Astrocyte of the hippocampus (primary cell): ENCODE data around the gene ADGRG4.

Experiments used
- DNase-seq: peaks from one replicate; pipeline ENCODE4 v3.0.0; 2011; ENCODE audit warnings: low read depth, low spot score

ADGRG4 gene

GRCh38 chrX:136456133-136456532 is 155.4 kb downstream of the ADGRG4 start:
- DNase-seq, result no peak

- DNase-seq, result no peak
Measured at GRCh38 chrX:136457303-136457917, 156.6 kb downstream of the ADGRG4 start.

- DNase-seq, result no peak
Measured at GRCh38 chrX:136464589-136464988, 163.8 kb downstream of the ADGRG4 start.
